Fibroblast of peridontal ligament (primary cell): Measurements from ENCODE around the gene HAUS7.

Experiments used
- DNase-seq: peaks from one replicate; pipeline ENCODE4 v3.0.0-alpha.2; 2010; ENCODE audit errors: extremely low read depth

The HAUS7 gene

DNA sequence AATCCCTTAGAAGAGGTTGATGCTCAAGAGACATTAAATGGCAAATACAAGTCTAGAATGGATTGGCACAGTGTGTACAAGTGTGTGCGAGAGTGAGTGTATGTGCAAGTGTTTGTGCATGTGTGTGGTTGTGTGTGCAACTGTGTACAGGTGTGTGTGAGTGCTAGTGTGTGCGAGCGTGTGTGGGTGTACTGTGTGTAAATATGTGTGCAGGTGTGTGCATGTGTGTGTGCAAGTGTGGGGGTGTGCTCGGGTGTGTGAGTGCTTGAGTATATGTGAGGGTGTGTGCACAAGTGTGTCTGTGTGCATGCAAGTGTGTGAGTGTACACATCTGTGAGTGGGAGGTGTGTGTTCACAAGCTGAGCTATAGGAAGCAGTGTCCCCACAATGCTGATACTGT lies 30.4 kb downstream of the HAUS7 start:
- DNase-seq = no peak

DNA sequence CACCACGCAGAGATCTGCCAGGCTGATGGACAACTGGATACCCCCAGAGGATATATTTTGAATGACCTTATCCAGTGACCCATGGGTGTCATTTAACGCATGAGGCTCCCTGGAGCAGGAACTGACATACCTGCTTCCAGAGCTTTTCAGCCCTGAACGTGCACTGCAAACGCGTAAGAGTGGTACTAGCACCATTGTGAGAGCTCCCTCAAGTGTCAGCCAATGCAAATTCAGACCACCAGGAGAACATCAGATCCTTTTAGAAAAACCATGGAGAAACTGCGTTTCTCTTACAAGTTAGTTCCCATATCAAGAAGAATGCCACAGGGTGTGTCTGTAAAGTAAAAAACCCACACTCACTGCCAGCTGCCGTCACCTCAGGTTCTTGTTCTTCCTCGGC lies 31.8 kb downstream of the HAUS7 start:
- peak; percentile 48 for DNase-seq

- DNase-seq = no peak
These were observed 34.5 kb downstream of the HAUS7 start for GRCh38 chrX:153435845-153436244.

DNA sequence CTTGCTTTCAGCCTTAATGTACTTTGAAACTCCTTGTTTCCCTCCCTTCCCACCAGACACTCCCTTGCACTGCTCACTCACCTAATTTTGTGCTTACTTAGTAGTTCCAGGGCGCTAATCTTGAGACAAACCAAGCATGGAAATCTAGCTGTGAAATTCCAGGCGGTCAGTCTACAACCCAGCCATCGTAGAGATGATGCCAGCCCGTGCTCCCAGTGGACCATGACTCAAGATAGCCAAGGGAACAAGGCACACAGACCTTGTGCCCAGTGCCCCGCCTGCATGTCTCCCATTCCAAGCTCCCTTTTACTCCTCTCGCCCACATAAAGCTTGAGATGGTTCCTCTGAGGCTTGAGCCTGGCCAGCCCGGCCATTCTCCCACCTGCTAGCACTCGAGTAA lies 35.6 kb downstream of the HAUS7 start:
- no peak for DNase-seq

DNA sequence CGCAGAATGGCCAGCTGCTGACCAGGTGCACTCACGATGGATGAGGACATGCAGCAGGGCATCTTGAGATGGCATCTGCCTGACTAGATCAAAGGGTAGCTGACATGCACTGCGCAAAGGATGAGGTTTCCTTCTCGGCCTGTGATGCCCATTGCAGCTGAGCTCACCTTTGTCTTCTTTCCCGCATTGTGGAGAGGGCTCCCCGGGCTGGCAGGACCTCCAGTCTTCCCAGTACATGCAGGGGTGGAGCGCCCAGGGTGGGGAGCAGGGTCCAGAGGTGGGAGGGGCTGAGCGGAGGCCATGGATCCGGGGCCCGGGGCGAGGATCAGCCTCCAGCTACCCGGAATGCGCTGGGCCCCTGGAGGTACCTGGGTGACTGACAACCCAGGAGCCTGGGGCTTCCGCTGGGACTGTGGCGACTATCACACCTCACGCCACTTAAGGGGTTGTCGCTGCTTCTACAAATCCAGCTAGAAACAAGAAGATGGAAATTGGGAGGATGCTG lies 36.5 kb downstream of the HAUS7 start:
- no peak for DNase-seq

GRCh38 chrX:153433161-153433680 lies 37.2 kb downstream of the HAUS7 start:
- DNase-seq = no peak

DNA sequence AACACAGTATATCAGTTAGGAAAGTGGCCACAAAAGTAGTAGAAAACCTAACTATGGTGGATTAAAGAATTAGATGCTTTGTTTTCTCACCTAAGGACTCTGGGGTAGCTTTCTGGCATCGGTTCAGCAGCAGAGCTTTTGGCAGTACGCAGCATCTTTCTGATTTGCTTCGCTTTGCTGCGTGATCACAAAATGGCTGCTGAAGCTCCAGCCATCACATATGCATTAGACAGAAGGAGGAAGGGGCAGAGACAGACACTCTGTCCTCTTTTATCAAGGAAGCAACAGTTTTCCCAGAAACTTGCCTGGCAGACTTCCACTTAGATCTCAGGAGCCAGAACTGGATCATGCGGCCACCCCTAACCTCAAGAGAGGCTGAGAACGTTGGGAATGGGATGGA lies 39.6 kb downstream of the HAUS7 start:
- no peak for DNase-seq

- no peak for DNase-seq
These were observed 44.2 kb downstream of the HAUS7 start for GRCh38 chrX:153426204-153426603.

DNA sequence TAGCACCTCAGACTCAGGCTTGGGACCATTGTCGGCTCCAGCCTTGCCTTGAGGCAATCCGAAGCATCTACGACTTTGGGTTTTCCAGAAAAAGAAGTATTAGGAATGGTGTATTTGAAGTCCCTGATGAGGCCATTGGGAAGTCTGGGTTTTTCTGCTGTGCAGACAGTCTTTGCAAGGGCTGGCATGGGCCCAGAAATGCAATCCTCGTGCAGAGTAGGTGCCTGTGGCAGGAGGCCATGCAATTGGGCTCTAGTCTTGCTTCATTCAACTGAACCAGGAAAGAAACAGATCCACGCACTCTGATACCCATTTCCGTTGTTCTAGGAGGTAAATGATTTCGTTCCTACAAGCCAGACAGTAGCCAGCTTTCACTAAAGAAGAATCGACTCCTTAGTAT lies 46.7 kb downstream of the HAUS7 start:
- no peak for DNase-seq

DNA sequence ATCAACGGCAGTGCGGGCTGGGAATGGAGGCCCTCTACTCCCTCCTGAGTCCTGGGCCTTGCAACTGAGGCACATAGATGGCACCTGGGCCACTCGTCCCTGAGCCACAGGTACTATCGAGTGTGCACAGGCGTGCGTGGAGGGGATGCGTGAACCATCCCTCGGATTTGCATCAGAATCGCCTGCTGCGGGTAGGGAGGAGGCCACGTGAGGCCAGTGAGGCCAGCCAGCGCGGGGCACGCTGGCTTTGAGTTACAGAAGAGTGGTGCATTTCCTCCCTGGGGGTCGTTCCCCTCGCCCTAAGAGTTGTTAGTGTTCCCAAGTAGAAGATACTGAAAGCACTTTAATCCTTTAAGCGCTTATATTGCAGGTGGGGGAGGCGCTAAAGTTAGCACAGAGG lies 48.5 kb downstream of the HAUS7 start:
- DNase-seq = no peak

DNA sequence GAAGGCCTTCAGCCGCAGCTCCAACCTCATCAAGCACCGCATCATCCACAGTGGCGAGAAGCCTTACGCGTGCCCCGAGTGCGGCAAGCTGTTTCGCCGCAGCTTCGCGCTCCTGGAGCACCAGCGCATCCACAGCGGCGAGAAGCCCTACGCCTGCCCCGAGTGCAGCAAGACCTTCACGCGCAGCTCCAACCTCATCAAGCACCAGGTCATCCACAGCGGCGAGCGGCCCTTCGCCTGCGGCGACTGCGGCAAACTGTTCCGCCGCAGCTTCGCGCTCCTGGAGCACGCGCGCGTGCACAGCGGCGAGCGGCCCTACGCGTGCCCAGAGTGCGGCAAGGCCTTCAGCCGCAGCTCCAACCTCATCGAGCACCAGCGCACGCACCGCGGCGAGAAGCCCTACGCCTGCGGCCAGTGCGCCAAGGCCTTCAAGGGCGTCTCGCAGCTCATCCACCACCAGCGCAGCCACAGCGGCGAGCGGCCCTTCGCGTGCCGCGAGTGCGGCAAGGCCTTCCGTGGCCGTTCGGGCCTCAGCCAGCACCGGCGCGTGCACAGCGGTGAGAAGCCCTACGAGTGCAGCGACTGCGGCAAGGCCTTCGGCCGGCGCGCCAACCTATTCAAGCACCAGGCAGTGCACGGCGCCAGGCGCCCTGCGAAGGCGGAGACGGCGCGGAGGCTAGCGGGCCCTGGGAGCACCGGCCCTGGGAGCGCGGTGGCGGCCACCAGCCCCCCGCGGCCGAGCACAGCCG lies 49.4 kb downstream of the HAUS7 start:
- DNase-seq = no peak

DNA sequence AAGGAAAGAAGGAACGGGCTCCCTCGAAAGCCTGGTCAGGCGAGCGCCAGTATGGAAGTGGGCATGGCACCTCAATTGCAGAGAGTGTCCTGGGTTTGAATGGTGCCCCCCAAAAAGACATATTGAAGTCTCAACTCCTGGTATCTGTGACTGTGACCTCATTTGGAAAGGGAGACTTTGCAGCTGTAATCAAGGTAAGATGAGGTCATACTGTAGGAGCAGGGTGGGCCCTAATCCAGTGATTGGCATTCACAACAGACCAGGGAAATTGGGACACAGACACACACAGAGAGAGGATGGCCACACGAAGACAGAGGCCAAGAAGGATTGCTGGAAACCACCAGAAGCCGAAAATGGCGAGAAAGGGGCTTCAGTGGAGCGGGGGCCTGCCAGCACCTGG lies 52.7 kb downstream of the HAUS7 start:
- no peak for DNase-seq

GRCh38 chrX:153416781-153417450 lies 53.5 kb downstream of the HAUS7 start:
- no peak for DNase-seq

- DNase-seq = peak; percentile 6
These were observed 55.4 kb downstream of the HAUS7 start for GRCh38 chrX:153414856-153415510.

DNA sequence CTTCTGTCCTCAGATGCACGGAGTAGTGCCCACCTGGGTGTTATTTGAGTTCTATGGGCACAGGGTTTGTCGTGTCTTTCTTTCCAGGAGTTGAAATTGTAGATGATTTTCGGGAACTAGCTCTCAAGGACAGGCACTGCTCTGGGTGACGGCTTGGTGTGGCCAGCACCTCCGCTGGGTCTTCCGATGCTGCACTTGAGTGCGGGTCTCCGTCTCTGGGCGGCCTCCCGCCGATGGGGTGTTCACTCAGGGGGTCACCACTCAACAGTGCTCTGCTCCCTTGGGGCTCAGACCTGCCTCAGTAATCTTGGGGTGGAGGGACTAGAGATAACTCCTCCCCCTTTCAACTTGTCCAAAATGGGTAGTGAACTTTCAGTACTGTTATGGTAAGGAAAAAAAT lies 56.6 kb downstream of the HAUS7 start:
- DNase-seq = no peak

GRCh38 chrX:153412746-153413720 lies 57.3 kb downstream of the HAUS7 start:
- peak; percentile 3 for DNase-seq

DNA sequence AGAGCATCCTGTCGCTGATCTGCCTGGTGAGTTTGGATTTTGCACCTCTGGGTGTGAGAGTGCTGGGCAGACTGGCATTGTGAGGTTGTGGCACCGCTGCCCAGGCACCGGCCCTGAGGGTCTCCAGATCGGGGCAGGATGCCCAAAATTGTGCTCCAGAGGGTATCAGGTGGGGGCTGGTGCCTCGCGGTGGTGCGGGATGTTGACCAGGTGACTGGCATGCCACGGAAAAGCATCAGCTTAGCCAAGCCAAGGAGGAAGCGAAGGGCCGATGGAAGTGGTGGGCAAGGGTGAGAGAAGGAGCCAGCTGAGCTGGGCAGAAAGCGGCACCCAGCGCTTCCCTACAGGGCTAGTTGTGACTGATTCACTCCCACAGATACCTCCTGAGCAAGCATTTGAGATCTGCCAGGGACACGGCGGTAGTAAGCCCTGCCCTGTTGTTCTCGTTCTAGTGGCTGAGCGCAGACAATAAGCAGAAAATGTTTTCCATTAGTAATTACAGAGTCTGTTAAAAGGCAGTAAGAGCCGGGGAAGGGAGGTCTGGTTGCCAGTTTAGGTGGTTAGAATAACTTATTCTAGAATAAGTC lies 58.3 kb downstream of the HAUS7 start:
- DNase-seq = no peak

- no peak for DNase-seq
These were observed 59.0 kb downstream of the HAUS7 start, which contains the start of gene ZFP92 for GRCh38 chrX:153411255-153411987. ZFP92 (plus strand) TSS chrX:153411472; CDS start chrX:153418323, 6,851 bp downstream.

DNA sequence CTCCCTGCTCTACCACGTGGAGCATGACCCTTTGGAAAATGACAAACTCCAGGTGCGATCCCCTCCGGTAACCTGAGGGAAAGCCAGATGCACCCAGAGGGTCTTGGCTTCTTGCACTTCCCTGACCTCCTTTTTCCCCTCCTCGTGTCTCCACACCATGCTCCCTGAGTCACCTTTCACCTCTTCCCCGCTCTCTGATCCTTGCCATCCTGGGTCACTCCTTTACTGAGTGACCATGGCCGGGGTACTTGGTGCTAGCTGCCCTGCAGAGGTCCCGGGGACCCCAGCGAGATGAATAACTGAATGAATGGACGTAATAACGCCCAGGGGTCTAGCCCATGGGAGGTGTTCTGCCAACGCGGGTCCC lies 59.5 kb downstream of the HAUS7 start:
- DNase-seq = no peak

DNA sequence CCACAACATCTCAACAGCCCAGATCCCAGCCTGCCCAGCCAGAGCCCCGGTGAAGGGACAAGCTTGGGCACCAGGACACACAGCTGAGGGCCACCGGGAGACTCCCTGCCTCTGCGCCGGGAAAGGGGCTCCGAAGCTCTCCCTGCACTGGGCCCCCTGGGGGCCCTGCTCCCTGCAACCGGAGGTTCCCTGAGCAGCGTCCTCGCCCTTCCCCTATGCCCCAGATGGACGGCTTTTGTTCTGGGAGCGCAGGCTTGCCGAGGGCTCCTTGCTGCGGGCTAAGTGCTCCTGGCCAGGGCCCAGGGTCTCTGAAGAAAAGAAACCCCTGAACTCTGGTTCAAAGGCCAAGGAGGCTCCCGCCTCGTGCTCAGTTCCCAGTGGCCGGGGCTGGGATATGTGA lies 60.0 kb downstream of the HAUS7 start:
- DNase-seq = no peak
